A549 (cell line): ENCODE data around the gene C7.

Experiments used
- ATOH8 ChIP-seq: fragments of 250-450 bp; sonication (Bioruptor Pico); IDR thresholded peaks from 2 replicates; pipeline ENCODE4 v1.5.0; 2020; ENCODE audit warnings: low read depth, mild to moderate bottlenecking, moderate library complexity
- CTCF ChIP-seq: fragments of >200 bp; sonication (Bioruptor Twin); formaldehyde crosslinking; IDR thresholded peaks from 3 replicates; pipeline ENCODE4 v1.5.1; 2016
- JUN ChIP-seq, 2 experiments: fragments of >200 bp; sonication (Bioruptor Twin); formaldehyde crosslinking; IDR thresholded peaks; 2 replicates in 1 of 2; 3 replicates in 1 of 2; pipeline ENCODE4 v1.6.1; 2016 to 2017
- JUNB ChIP-seq: fragments of >200 bp; sonication (Bioruptor Twin); formaldehyde crosslinking; IDR thresholded peaks from 2 replicates; pipeline ENCODE4 v1.6.1; 2016
- KDM1A ChIP-seq: fragments of 200-600 bp; sonication (generic); IDR thresholded peaks from 2 replicates; pipeline ENCODE4 v1.6.1; 2016; ENCODE audit warnings: low read depth, mild to moderate bottlenecking
- POLR2A ChIP-seq: IDR thresholded peaks from 2 replicates; pipeline ENCODE4 v1.6.1; 2012; ENCODE audit warnings: mild to moderate bottlenecking, low read length
- RAD21 ChIP-seq, 2 experiments: fragments of >200 bp in 1 of 2; sonication (Bioruptor Twin) in 1 of 2; formaldehyde crosslinking in 1 of 2; IDR thresholded peaks in 1 of 2; conservative IDR thresholded peaks in 1 of 2; 2 replicates in 1 of 2; 3 replicates in 1 of 2; pipeline ENCODE4 v1.6.1; 2012 to 2018; ENCODE audit warnings: inconsistent platforms in 1 of 2
- SMC3 ChIP-seq: fragments of >200 bp; sonication (Bioruptor Twin); formaldehyde crosslinking; IDR thresholded peaks from 3 replicates; pipeline ENCODE4 v1.6.1; 2018; ENCODE audit warnings: inconsistent platforms
- USF2 ChIP-seq: fragments of 450-650 bp; IDR thresholded peaks from 2 replicates; pipeline ENCODE4 v1.6.1; 2014; ENCODE audit warnings: antibody characterized with exemption
- ZSCAN20 ChIP-seq: fragments of 250-450 bp; sonication (Bioruptor Pico); IDR thresholded peaks from 2 replicates; pipeline ENCODE4 v1.8.0; 2022; ENCODE audit warnings: mild to moderate bottlenecking, moderate library complexity

- no peak for TF ChIP-seq ZSCAN20 (CRISPR knock-in tag)
- TF ChIP-seq USF2 = no peak
- TF ChIP-seq POLR2A = no peak
- no peak for TF ChIP-seq ATOH8 (CRISPR knock-in tag)
- TF ChIP-seq RAD21 (conservative IDR thresholded peaks at IDR 0.05 in 1 of 2, IDR thresholded peaks at IDR 0.05 in 1 of 2) = no peak
- TF ChIP-seq CTCF = no peak
- no peak for TF ChIP-seq KDM1A
- no peak for TF ChIP-seq JUN (IDR thresholded peaks at IDR 0.05)
- no peak for TF ChIP-seq JUNB
- no peak for TF ChIP-seq SMC3
These were observed 77.4 kb downstream of the C7 start for GRCh38 chr5:40986666-40987065.
